ENCODE results near the gene MYO3A. TPM values are rescaled to one million over a fixed set of nuclear protein-coding genes. Genes with fewer than 3 reads are reported as not detected.

The MYO3A gene
- total RNA-seq, 1 experiment from 2014 or later = not detected

- DNase-seq = no peak
- POLR2A ChIA-PET = no interaction called here
- CTCF ChIA-PET = no interaction called here
Measured at GRCh38 chr10:26227786-26228185, 293.8 kb downstream of the MYO3A start.

GRCh38 chr10:26232174-26232573 lies 298.1 kb downstream of the MYO3A start:
- no peak overlapping the region for H3K4me3 ChIP-seq (ENCODE audit: low read depth, low read length)
- ChIA-PET POLR2A (no interaction called here), CTCF (no interaction called here)
- H3K4me1 ChIP-seq = no peaks in the 10 kb centered on the region
- H3K4me1 Mint-ChIP-seq (ENCODE audit: low read depth, unreplicated experiment) = no peaks in the 10 kb centered on the region
- BruUV-seq (replicated peaks) = no TSS peak
- no peak overlapping the region for H3K27ac Mint-ChIP-seq (ENCODE audit: unreplicated experiment)
- H3K9me3 Mint-ChIP-seq (ENCODE audit: unreplicated experiment) = no peaks in the 10 kb centered on the region
- no peaks in the 10 kb centered on the region for H3K9me3 ChIP-seq
- H3K27me3 Mint-ChIP-seq (ENCODE audit: insufficient read depth, unreplicated experiment) = peaks cover 18% of the 10 kb centered on the region
- intact Hi-C loops (cut with micrococcal nuclease; ENCODE audit: unreplicated experiment) = loop anchor here (2.0 kb wide), 1 partner anchor 33 kb away; no protein-coding TSS in a partner anchor
- H3K36me3 ChIP-seq (ENCODE audit: control insufficient read depth, insufficient read depth, low read length) = no peaks in the 10 kb centered on the region
- no peak overlapping the region for H3K4me3 Mint-ChIP-seq (ENCODE audit: unreplicated experiment)
- TF ChIP-seq CTCF (IDR thresholded peaks at IDR 0.05; ENCODE audit: insufficient read depth in 1 of 2, low read depth in 1 of 2, low read length in 1 of 2, severe bottlenecking in 1 of 2, unreplicated experiment in 1 of 2) = no peak
- H3K27me3 ChIP-seq (replicated peaks; ENCODE audit: control insufficient read depth, insufficient read depth, low read length) = no peaks in the 10 kb centered on the region
- no peaks in the 10 kb centered on the region for H3K36me3 Mint-ChIP-seq (ENCODE audit: insufficient read depth, unreplicated experiment)
- DNase-seq = no peak

More at GRCh38 chr10:26227786-26228185, 293.8 kb downstream of the MYO3A start:
- peaks cover 16% of the 10 kb centered on the region for H3K27me3 Mint-ChIP-seq (ENCODE audit: insufficient read depth, unreplicated experiment)
- Histone ChIP-seq H3K9me3 (no peaks in the 10 kb centered on the region), H3K4me1 (peaks cover 3% of the 10 kb centered on the region; the same call in 1 of the 2 replicates), H3K36me3 (ENCODE audit: control insufficient read depth, insufficient read depth, low read length) (no peaks in the 10 kb centered on the region), H3K27me3 (replicated peaks; ENCODE audit: control insufficient read depth, insufficient read depth, low read length) (no peaks in the 10 kb centered on the region), H3K4me3 (ENCODE audit: low read depth, low read length) (no peak overlapping the region)
- peaks cover 2% of the 10 kb centered on the region for H3K4me1 Mint-ChIP-seq (ENCODE audit: low read depth, unreplicated experiment)
- H3K4me3 Mint-ChIP-seq (ENCODE audit: unreplicated experiment) = no peak overlapping the region
- TF ChIP-seq CTCF (IDR thresholded peaks at IDR 0.05; ENCODE audit: insufficient read depth in 1 of 2, low read depth in 1 of 2, low read length in 1 of 2, severe bottlenecking in 1 of 2, unreplicated experiment in 1 of 2) = no peak
- no peaks in the 10 kb centered on the region for H3K36me3 Mint-ChIP-seq (ENCODE audit: insufficient read depth, unreplicated experiment)
- H3K9me3 Mint-ChIP-seq (ENCODE audit: unreplicated experiment) = no peaks in the 10 kb centered on the region
- no peak overlapping the region for H3K27ac Mint-ChIP-seq (ENCODE audit: unreplicated experiment)
- intact Hi-C loops (cut with micrococcal nuclease; ENCODE audit: unreplicated experiment) = no loop called here
- BruUV-seq (replicated peaks) = no TSS peak

GRCh38 chr10:26235761-26236160 lies 301.7 kb downstream of the MYO3A start:
- no peaks in the 10 kb centered on the region; the same call in 1 of the 2 replicates for H3K27me3 ChIP-seq (replicated peaks; ENCODE audit: control insufficient read depth, insufficient read depth, low read length)
- CTCF ChIA-PET = no interaction called here
- no TSS peak for BruUV-seq (replicated peaks)
- H3K36me3 Mint-ChIP-seq (ENCODE audit: insufficient read depth, unreplicated experiment) = no peaks in the 10 kb centered on the region
- no peak for TF ChIP-seq CTCF (IDR thresholded peaks at IDR 0.05; ENCODE audit: insufficient read depth in 1 of 2, low read depth in 1 of 2, low read length in 1 of 2, severe bottlenecking in 1 of 2, unreplicated experiment in 1 of 2)
- H3K4me3 ChIP-seq (ENCODE audit: low read depth, low read length) = no peak overlapping the region
- POLR2A ChIA-PET = no interaction called here
- no peaks in the 10 kb centered on the region for H3K36me3 ChIP-seq (ENCODE audit: control insufficient read depth, insufficient read depth, low read length)
- H3K4me1 Mint-ChIP-seq (ENCODE audit: low read depth, unreplicated experiment) = no peaks in the 10 kb centered on the region
- H3K9me3 Mint-ChIP-seq (ENCODE audit: unreplicated experiment) = no peaks in the 10 kb centered on the region
- H3K9me3 ChIP-seq = no peaks in the 10 kb centered on the region
- no peak overlapping the region for H3K4me3 Mint-ChIP-seq (ENCODE audit: unreplicated experiment)
- no peak for DNase-seq
- H3K4me1 ChIP-seq = no peaks in the 10 kb centered on the region
- H3K27ac Mint-ChIP-seq (ENCODE audit: unreplicated experiment) = no peak overlapping the region
- intact Hi-C loops (cut with micrococcal nuclease; ENCODE audit: unreplicated experiment) = no loop called here
- peaks cover 31% of the 10 kb centered on the region for H3K27me3 Mint-ChIP-seq (ENCODE audit: insufficient read depth, unreplicated experiment)

Measured in Caco-2 (cell line).